DND-41 (cell line): ENCODE measurements around the gene KRTAP19-4.

ENCODE experiments used
- EZH2 ChIP-seq: IDR thresholded peaks from 3 replicates; pipeline ENCODE4 v1.6.1; 2012; ENCODE audit warnings: borderline replicate concordance, low read depth, mild to moderate bottlenecking, moderate library complexity, low read length, inconsistent platforms; ENCODE audit not compliant: severe bottlenecking
- TF ChIP-seq, protein P1 (sequence below): IDR thresholded peaks from 2 replicates; pipeline ENCODE4 v1.5.1; 2012; ENCODE audit warnings: borderline replicate concordance, low read length, moderate library complexity, mild to moderate bottlenecking; ENCODE audit not compliant: poor library complexity, severe bottlenecking; ENCODE audit errors: extremely low read depth

- TF ChIP-seq, protein P1, sequence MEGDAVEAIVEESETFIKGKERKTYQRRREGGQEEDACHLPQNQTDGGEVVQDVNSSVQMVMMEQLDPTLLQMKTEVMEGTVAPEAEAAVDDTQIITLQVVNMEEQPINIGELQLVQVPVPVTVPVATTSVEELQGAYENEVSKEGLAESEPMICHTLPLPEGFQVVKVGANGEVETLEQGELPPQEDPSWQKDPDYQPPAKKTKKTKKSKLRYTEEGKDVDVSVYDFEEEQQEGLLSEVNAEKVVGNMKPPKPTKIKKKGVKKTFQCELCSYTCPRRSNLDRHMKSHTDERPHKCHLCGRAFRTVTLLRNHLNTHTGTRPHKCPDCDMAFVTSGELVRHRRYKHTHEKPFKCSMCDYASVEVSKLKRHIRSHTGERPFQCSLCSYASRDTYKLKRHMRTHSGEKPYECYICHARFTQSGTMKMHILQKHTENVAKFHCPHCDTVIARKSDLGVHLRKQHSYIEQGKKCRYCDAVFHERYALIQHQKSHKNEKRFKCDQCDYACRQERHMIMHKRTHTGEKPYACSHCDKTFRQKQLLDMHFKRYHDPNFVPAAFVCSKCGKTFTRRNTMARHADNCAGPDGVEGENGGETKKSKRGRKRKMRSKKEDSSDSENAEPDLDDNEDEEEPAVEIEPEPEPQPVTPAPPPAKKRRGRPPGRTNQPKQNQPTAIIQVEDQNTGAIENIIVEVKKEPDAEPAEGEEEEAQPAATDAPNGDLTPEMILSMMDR, result no peak
- TF ChIP-seq EZH2, result no peak
These were observed 18.7 kb upstream of the KRTAP19-4 start for GRCh38 chr21:30515681-30516080.
